ENCODE measurements around the gene SLC7A5.
"Not testable (repeated sequence)": the region's sequence is repeated elsewhere in the genome, so short reads cannot be mapped to it uniquely, and the experiment has no call there.

SLC7A5 gene

DNA sequence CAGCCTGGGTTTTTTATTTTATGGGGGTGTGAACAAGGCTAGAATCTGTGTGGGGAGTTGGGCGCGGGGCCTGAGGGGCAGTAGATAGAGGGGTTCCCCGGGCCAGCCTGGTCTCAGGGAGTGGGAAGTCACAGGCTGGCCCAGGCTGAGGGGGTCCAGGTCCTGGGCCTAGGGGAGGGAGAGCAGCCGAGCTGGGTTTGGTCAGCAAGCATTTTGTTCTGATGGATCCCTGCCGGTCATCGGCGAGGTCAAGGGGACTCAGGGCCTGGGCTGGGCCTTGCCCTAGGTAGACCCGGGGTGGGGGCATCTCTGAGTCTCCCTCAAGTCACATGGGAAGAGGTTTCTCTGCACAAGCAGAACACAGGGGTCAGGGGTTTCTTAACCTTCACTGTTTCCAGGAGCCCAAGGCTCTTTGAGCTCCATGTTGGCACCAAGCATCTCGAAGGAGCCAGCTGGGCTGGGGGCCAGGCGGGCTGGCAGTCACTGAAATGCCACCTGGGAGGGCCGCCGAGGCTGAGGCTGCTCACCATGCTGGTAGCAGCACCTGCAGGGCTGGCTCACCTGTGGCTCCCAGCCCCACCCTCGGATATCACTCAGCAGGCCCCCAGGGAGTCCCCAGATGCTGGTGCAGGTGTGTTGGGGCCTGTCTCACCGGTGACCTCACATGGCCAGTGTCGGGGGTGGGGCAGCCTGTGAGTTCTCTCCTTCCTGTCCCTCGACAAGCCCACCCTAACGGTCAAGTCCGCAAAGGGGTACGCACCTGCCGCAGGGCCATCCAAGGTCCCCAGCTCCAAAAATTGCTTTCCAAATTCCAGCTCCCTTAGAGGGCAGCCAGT is 41.0 kb downstream of the SLC7A5 start:
- H3K36me3 ChIP-seq = peaks cover 29% of the 10 kb centered on the region
- no peak for TF ChIP-seq CTCF (IDR thresholded peaks at IDR 0.05)
- H3K27me3 ChIP-seq = no peaks in the 10 kb centered on the region
- H3K4me1 ChIP-seq (ENCODE audit: control insufficient read depth in 1 of 2, insufficient read depth in 1 of 2, low read depth in 1 of 2, low read length in 1 of 2) = no peaks in the 10 kb centered on the region
- no peak overlapping the region for H3K27ac ChIP-seq
- no peak overlapping the region for H3K4me3 ChIP-seq (ENCODE audit: low read depth in 1 of 2, low read length in 1 of 2)
- H3K9me3 ChIP-seq = no peaks in the 10 kb centered on the region

DNA sequence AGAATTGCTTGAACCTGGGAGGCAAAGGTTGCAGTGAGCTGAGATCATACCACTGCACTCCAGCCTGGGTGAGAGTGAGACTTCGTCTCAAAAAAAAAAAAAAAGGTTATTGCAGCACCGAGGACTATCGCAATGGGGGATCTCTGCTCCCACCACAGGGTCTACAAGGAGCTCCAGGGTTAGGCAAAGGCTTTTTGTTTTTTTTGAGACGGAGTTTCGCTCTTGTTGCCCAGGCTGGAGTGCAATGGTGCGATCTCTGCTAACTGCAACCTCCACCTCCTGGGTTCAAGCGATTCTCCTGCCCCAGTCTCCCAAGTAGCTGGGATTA is 41.8 kb downstream of the SLC7A5 start:
- not testable (repeated sequence) for H3K27me3 ChIP-seq; H3K4me3 ChIP-seq (ENCODE audit: low read depth in 1 of 2, low read length in 1 of 2); H3K9me3 ChIP-seq; H3K27ac ChIP-seq; H3K4me1 ChIP-seq (ENCODE audit: control insufficient read depth in 1 of 2, insufficient read depth in 1 of 2, low read depth in 1 of 2, low read length in 1 of 2)
- H3K36me3 ChIP-seq = peaks cover 22% of the 10 kb centered on the region

GRCh38 chr16:87826798-87827587 is 42.3 kb downstream of the SLC7A5 start:
- H3K9me3 ChIP-seq = no peaks in the 10 kb centered on the region
- H3K27me3 ChIP-seq = no peaks in the 10 kb centered on the region
- peaks cover 20% of the 10 kb centered on the region for H3K36me3 ChIP-seq
- no peaks in the 10 kb centered on the region for H3K4me1 ChIP-seq (ENCODE audit: control insufficient read depth in 1 of 2, insufficient read depth in 1 of 2, low read depth in 1 of 2, low read length in 1 of 2)
- TF ChIP-seq CTCF (IDR thresholded peaks at IDR 0.05) = no peak
- no peak overlapping the region for H3K27ac ChIP-seq
- no peak overlapping the region for H3K4me3 ChIP-seq (ENCODE audit: low read depth in 1 of 2, low read length in 1 of 2)

- H3K4me1 ChIP-seq (ENCODE audit: control insufficient read depth in 1 of 2, insufficient read depth in 1 of 2, low read depth in 1 of 2, low read length in 1 of 2); H3K9me3 ChIP-seq; H3K4me3 ChIP-seq (ENCODE audit: low read depth in 1 of 2, low read length in 1 of 2); H3K27ac ChIP-seq; H3K27me3 ChIP-seq: not testable (repeated sequence)
- H3K36me3 ChIP-seq = peaks cover 15% of the 10 kb centered on the region
Observed at GRCh38 chr16:87826407-87826797, 42.9 kb downstream of the SLC7A5 start.

- not testable (repeated sequence) for H3K4me3 ChIP-seq (ENCODE audit: low read depth in 1 of 2, low read length in 1 of 2); H3K4me1 ChIP-seq (ENCODE audit: control insufficient read depth in 1 of 2, insufficient read depth in 1 of 2, low read depth in 1 of 2, low read length in 1 of 2); H3K36me3 ChIP-seq; H3K27me3 ChIP-seq; H3K9me3 ChIP-seq; H3K27ac ChIP-seq
Observed at GRCh38 chr16:87825842-87826120, 43.5 kb downstream of the SLC7A5 start.

- H3K4me3 ChIP-seq (ENCODE audit: low read depth in 1 of 2, low read length in 1 of 2) = no peak overlapping the region
- H3K27ac ChIP-seq = no peak overlapping the region
- peaks cover 3% of the 10 kb centered on the region for H3K36me3 ChIP-seq
- H3K9me3 ChIP-seq = no peaks in the 10 kb centered on the region
- TF ChIP-seq CTCF (IDR thresholded peaks at IDR 0.05) = no peak
- H3K27me3 ChIP-seq = no peaks in the 10 kb centered on the region
- H3K4me1 ChIP-seq (ENCODE audit: control insufficient read depth in 1 of 2, insufficient read depth in 1 of 2, low read depth in 1 of 2, low read length in 1 of 2) = peaks cover 4 to 5% of the 10 kb centered on the region in 2 experiments
Observed at GRCh38 chr16:87824991-87825841, 44.1 kb downstream of the SLC7A5 start.
